Nephron progenitor cell (in vitro differentiated cells): Measurements from ENCODE around the gene IL3.

Experiments used
- DNase-seq: peaks from one replicate; pipeline ENCODE4 v3.0.0; 2021
- H3K27ac Mint-ChIP-seq: 2 replicates; pipeline ENCODE4 v1.8.0; 2021; ENCODE audit warnings: mild to moderate bottlenecking, moderate library complexity, mixed read lengths
- H3K27me3 Mint-ChIP-seq: 2 replicates; pipeline ENCODE4 v1.8.0; 2021; ENCODE audit warnings: mild to moderate bottlenecking, low read depth, mixed read lengths; ENCODE audit not compliant: poor library complexity
- H3K36me3 Mint-ChIP-seq: 2 replicates; pipeline ENCODE4 v1.8.0; 2021; ENCODE audit warnings: low read depth, mixed read lengths
- H3K4me1 Mint-ChIP-seq: 2 replicates; pipeline ENCODE4 v1.8.0; 2021; ENCODE audit warnings: mixed read lengths
- H3K4me3 Mint-ChIP-seq: 2 replicates; pipeline ENCODE4 v1.8.0; 2021; ENCODE audit warnings: mild to moderate bottlenecking, moderate library complexity, mixed read lengths
- H3K9me3 Mint-ChIP-seq: 2 replicates; pipeline ENCODE4 v1.8.0; 2021; ENCODE audit warnings: mild to moderate bottlenecking, moderate library complexity, mixed read lengths
- TF ChIP-seq, protein P1 (sequence below): fragments of 200-600 bp; sonication (generic); IDR thresholded peaks from 2 replicates; pipeline ENCODE4 v1.5.0; 2021; ENCODE audit warnings: antibody characterized with exemption

Gene IL3

DNA sequence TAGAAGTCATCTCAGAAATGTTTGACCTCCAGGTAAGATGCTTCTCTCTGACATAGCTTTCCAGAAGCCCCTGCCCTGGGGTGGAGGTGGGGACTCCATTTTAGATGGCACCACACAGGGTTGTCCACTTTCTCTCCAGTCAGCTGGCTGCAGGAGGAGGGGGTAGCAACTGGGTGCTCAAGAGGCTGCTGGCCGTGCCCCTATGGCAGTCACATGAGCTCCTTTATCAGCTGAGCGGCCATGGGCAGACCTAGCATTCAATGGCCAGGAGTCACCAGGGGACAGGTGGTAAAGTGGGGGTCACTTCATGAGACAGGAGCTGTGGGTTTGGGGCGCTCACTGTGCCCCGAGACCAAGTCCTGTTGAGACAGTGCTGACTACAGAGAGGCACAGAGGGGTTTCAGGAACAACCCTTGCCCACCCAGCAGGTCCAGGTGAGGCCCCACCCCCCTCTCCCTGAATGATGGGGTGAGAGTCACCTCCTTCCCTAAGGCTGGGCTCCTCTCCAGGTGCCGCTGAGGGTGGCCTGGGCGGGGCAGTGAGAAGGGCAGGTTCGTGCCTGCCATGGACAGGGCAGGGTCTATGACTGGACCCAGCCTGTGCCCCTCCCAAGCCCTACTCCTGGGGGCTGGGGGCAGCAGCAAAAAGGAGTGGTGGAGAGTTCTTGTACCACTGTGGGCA, 13.8 kb downstream of the IL3 start:
- Mint-ChIP-seq H3K4me1 (peaks cover 9% of the 10 kb centered on the region), H3K4me3 (no peak overlapping the region), H3K27me3 (peaks cover 5% of the 10 kb centered on the region), H3K9me3 (no peaks in the 10 kb centered on the region), H3K36me3 (no peaks in the 10 kb centered on the region), H3K27ac (no peak overlapping the region)
- TF ChIP-seq, protein P1, sequence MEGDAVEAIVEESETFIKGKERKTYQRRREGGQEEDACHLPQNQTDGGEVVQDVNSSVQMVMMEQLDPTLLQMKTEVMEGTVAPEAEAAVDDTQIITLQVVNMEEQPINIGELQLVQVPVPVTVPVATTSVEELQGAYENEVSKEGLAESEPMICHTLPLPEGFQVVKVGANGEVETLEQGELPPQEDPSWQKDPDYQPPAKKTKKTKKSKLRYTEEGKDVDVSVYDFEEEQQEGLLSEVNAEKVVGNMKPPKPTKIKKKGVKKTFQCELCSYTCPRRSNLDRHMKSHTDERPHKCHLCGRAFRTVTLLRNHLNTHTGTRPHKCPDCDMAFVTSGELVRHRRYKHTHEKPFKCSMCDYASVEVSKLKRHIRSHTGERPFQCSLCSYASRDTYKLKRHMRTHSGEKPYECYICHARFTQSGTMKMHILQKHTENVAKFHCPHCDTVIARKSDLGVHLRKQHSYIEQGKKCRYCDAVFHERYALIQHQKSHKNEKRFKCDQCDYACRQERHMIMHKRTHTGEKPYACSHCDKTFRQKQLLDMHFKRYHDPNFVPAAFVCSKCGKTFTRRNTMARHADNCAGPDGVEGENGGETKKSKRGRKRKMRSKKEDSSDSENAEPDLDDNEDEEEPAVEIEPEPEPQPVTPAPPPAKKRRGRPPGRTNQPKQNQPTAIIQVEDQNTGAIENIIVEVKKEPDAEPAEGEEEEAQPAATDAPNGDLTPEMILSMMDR = no peak
- DNase-seq = no peak

DNA sequence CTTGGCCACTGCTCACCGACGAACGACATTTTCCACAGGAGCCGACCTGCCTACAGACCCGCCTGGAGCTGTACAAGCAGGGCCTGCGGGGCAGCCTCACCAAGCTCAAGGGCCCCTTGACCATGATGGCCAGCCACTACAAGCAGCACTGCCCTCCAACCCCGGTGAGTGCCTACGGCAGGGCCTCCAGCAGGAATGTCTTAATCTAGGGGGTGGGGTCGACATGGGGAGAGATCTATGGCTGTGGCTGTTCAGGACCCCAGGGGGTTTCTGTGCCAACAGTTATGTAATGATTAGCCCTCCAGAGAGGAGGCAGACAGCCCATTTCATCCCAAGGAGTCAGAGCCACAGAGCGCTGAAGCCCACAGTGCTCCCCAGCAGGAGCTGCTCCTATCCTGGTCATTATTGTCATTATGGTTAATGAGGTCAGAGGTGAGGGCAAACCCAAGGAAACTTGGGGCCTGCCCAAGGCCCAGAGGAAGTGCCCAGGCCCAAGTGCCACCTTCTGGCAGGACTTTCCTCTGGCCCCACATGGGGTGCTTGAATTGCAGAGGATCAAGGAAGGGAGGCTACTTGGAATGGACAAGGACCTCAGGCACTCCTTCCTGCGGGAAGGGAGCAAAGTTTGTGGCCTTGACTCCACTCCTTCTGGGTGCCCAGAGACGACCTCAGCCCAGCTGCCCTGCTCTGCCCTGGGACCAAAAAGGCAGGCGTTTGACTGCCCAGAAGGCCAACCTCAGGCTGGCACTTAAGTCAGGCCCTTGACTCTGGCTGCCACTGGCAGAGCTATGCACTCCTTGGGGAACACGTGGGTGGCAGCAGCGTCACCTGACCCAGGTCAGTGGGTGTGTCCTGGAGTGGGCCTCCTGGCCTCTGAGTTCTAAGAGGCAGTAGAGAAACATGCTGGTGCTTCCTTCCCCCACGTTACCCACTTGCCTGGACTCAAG, 14.6 kb downstream of the IL3 start:
- Mint-ChIP-seq H3K4me3 (no peak overlapping the region), H3K27me3 (peaks cover 5% of the 10 kb centered on the region), H3K27ac (no peak overlapping the region), H3K36me3 (no peaks in the 10 kb centered on the region), H3K4me1 (peaks cover 9% of the 10 kb centered on the region), H3K9me3 (no peaks in the 10 kb centered on the region)
- DNase-seq = no peak
- TF ChIP-seq, protein P1 = no peak

DNA sequence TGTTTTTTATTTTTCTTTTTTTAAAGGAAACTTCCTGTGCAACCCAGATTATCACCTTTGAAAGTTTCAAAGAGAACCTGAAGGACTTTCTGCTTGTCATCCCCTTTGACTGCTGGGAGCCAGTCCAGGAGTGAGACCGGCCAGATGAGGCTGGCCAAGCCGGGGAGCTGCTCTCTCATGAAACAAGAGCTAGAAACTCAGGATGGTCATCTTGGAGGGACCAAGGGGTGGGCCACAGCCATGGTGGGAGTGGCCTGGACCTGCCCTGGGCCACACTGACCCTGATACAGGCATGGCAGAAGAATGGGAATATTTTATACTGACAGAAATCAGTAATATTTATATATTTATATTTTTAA, 15.2 kb downstream of the IL3 start:
- Mint-ChIP-seq H3K27ac (no peak overlapping the region), H3K4me1 (peaks cover 9% of the 10 kb centered on the region), H3K4me3 (no peak overlapping the region), H3K36me3 (no peaks in the 10 kb centered on the region), H3K27me3 (peaks cover 5% of the 10 kb centered on the region), H3K9me3 (no peaks in the 10 kb centered on the region)
- DNase-seq = no peak
- TF ChIP-seq, protein P1 = no peak

DNA sequence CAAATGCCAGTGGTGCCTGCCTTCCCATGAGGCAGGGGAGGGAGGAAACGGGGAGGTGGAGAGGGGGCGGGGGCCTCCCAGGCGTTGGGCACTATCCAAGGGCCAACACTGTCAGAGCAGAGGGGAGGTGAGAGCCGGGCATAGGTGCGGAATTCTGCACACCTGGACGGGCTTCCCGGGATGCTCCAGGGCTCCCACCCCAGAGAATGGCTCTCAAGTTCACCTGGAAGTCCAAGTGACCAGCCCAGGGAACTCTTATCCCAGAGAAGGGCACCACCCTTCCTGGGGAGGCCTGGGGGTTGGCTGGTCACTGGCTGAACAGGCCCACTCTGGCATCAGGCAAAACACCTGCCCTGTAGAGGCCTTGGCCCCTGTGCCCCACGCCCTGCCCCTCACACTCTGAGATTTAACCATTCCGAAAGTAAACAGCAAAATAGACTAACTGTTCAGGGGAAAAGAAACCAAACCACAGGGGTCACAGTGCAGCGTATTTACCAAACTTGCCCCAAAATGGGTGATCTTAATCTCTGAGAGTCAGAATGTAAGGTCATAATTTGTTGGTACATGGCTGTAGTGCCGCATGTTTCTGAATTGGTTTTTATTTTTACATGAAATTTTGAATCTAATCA, 15.9 kb downstream of the IL3 start:
- Mint-ChIP-seq H3K4me1 (peaks cover 4% of the 10 kb centered on the region), H3K27ac (no peak overlapping the region), H3K9me3 (no peaks in the 10 kb centered on the region), H3K27me3 (peaks cover 5% of the 10 kb centered on the region), H3K36me3 (no peaks in the 10 kb centered on the region), H3K4me3 (no peak overlapping the region)
- TF ChIP-seq, protein P1 = no peak
- DNase-seq = no peak

DNA sequence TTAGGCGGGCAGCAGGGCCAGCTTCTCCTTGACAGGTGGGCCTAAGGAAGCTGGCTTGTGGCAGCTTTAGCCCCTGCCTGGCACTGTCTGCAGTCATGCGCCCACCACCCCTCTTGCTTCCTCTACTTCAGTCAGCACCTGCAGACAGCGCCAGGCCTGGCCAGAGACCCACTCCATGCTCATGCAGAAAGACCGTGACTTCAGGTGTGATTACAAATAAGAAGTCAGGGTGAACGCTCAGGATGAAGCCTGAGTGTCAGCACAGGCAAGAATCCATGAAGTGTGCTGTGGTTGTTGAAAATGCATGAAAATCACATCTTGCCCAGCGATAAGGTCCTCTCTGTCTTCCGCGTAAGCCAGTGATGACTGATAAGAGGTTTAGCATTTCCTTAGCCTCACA, 16.5 kb downstream of the IL3 start:
- no peak for DNase-seq
- TF ChIP-seq, protein P1 = no peak
- Mint-ChIP-seq H3K4me1 (peaks cover 4% of the 10 kb centered on the region), H3K36me3 (no peaks in the 10 kb centered on the region), H3K9me3 (no peaks in the 10 kb centered on the region), H3K27me3 (peaks cover 5% of the 10 kb centered on the region), H3K27ac (no peak overlapping the region), H3K4me3 (no peak overlapping the region)
